ENCODE measurements around the gene RPSA. TPM values are rescaled to one million over a fixed set of nuclear protein-coding genes. Genes with fewer than 3 reads are reported as not detected.
"Not testable (repeated sequence)": the region's sequence is repeated elsewhere in the genome, so short reads cannot be mapped to it uniquely, and the experiment has no call there.

The RPSA gene
- total and polyA plus RNA-seq, 8 donors = 738 to 1,954 (median 1,788) TPM

- Histone ChIP-seq H3K4me3 (no peak overlapping the region), H3K36me3 (peaks cover 0 to 39% of the 10 kb centered on the region in 2 donors), H3K9me3 (no peaks in the 10 kb centered on the region), H3K27ac (no peak overlapping the region), H3K4me1 (peaks cover 0 to 6% of the 10 kb centered on the region in 2 donors), H3K27me3 (no peaks in the 10 kb centered on the region)
- no peak for DNase-seq
- no peak for TF ChIP-seq CTCF (IDR thresholded peaks at IDR 0.05)
- intact Hi-C loops (cut with DNase I) = no loop called here
- ATAC-seq = no peak
Measured at GRCh38 chr3:39415983-39416382, 9.5 kb downstream of the RPSA start.

DNA sequence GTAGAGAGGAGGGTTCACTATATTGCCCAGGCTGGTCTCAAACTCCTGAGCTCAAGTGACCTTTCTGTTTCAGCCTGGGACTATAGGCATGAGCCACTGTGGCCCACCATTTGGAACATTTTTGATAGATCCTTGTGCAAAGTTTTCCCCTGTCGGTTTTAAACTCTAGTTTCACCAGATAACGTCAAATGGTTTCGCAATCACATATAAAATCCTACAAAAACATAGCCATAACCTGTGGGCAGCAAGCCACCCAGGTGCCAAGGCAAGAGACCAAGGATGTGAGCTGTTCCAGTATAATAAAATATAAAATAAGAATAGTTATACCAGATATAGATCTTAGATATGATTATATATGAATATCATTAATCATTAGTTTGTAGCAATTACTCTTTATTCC is 10.5 kb downstream of the RPSA start:
- peaks cover 0 to 29% of the 10 kb centered on the region in 2 donors for H3K36me3 ChIP-seq
- intact Hi-C loops (cut with DNase I); ATAC-seq; H3K4me1 ChIP-seq; H3K9me3 ChIP-seq; H3K27ac ChIP-seq; H3K27me3 ChIP-seq; DNase-seq; H3K4me3 ChIP-seq: not testable (repeated sequence)

DNA sequence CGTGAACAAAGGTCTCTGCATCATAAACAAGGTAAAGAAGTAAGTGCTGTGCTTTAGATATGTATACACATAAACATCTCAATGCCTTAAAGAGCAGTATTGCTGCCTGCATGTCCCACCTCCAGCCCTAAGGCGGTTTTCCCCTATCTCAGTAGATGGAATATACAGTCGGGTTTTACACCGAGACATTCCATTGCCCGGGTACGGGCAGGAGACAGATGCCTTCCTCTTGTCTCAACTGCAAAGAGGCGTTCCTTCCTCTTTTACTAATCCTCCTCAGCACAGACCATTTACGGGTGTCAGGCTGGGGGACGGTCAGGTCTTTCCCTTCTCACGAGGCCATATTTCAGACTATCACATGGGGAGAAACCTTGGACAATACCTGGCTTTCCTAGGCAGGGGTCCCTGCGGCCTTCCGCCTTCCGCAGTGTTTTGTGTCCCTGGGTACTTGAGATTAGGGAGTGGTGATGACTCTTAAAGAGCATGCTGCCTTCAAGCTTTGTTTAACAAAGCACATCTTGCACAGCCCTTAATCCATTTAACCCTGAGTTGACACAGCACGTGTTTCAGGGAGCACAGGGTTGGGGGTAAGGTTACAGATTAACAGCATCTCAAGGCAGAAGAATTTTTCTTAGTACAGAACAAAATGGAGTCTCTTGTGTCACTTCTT is 12.2 kb downstream of the RPSA start:
- H3K27me3 ChIP-seq; intact Hi-C loops (cut with DNase I); H3K4me1 ChIP-seq; H3K27ac ChIP-seq; DNase-seq; H3K4me3 ChIP-seq; H3K9me3 ChIP-seq: not testable (repeated sequence)
- peak; percentile 5 for ATAC-seq
- H3K36me3 ChIP-seq = peaks cover 0 to 12% of the 10 kb centered on the region in 2 donors

DNA sequence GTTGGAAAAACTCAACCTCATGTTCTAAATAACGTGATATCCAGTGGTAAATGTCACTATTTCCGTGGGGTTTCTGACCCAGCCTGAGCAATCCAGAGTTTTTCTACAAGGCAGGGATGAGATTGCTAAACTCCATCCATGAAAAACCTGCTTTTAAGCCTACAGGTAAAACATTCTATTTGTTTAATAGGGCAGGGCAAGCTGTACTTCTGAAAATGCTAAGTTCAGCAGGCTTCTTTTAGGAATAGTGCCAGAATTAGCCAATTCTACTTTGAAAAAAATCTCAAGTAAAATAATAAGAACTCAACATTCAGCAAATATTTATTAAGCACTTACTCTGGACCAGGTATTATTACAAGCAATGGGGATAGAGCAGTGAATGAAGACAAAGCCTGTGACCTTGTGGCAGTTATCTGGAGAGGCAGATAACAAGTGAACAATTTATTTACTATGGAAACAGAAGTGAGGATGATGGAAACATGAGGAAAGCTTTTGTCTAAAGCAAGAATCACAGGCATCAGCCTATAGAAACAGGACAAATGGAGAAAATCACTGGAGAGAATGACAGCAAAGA is 13.3 kb downstream of the RPSA start:
- H3K27ac ChIP-seq = no peak overlapping the region
- ATAC-seq (peak; percentile 86), DNase-seq (peak in 1 of 4 donors; percentile 49)
- TF ChIP-seq CTCF (IDR thresholded peaks at IDR 0.05) = no peak
- no peaks in the 10 kb centered on the region for H3K27me3 ChIP-seq
- H3K36me3 ChIP-seq = peaks cover 0 to under 1% of the 10 kb centered on the region in 2 donors
- no peaks in the 10 kb centered on the region for H3K9me3 ChIP-seq
- intact Hi-C loops (cut with DNase I) = no loop called here
- no peak overlapping the region for H3K4me3 ChIP-seq
- H3K4me1 ChIP-seq = no peaks in the 10 kb centered on the region

DNA sequence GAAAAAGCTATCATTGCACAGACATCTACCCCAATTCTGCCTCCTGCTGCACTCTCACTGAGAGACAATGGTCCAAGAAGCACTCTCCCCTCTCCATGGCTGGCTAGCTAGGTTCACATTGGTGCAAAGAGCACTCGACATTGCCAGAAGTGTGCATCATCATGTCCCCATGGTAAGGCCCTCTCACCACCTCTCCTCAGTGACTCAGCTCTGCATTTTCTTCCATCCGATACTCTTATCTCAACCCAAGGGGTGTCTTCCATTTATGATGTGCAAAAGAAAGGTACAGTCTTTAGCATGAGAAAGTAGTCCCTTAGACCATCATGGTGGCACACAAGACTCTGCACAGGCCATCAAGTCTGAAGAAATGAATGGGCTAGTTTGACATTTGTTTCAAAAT is 14.0 kb downstream of the RPSA start:
- ATAC-seq (no peak), DNase-seq (no peak)
- intact Hi-C loops (cut with DNase I) = no loop called here
- H3K27me3 ChIP-seq = no peaks in the 10 kb centered on the region
- H3K4me3 ChIP-seq = no peak overlapping the region
- no peak for TF ChIP-seq CTCF (IDR thresholded peaks at IDR 0.05)
- no peaks in the 10 kb centered on the region for H3K9me3 ChIP-seq
- no peaks in the 10 kb centered on the region for H3K4me1 ChIP-seq
- no peak overlapping the region for H3K27ac ChIP-seq
- no peaks in the 10 kb centered on the region for H3K36me3 ChIP-seq

DNA sequence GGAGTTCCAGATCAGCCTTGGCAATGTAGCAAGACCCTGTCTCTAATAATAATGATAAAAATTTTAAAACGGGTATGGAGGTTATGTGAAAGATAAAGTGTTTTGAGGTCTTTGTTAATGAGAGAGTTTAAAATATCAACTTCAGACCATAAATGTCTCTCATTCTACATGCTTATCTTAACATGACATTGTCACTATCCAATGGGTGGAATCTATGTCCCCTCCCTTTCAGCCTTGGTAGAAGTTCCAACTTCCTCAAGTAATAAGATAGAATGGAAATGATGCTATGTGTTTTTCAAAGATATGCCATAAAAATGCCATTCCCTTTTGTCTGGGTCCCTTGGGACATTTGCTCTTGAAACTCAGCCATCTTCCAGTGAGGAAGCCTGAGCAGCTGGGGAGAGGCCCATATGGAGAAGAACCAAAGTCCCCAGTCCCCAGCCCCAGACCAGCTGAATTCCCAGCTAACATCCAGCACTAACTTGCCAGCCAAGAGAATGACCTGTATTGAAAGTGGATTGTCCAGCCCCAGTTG is 17.0 kb downstream of the RPSA start:
- no peak for ATAC-seq
- H3K4me3 ChIP-seq = no peak overlapping the region

More for the DNA sequence above, 17.0 kb downstream of the RPSA start:
- no peak for TF ChIP-seq CTCF (IDR thresholded peaks at IDR 0.05)
- no peaks in the 10 kb centered on the region for H3K4me1 ChIP-seq
- no peak for DNase-seq
- intact Hi-C loops (cut with DNase I) = no loop called here
- no peak overlapping the region for H3K27ac ChIP-seq
- no peaks in the 10 kb centered on the region for H3K9me3 ChIP-seq
- H3K27me3 ChIP-seq = no peaks in the 10 kb centered on the region
- H3K36me3 ChIP-seq = no peaks in the 10 kb centered on the region

Data from left lung (tissue), 10 donors.